ENCODE data around the gene ZDHHC14. TPM values are rescaled to one million over a fixed set of nuclear protein-coding genes. Genes with fewer than 3 reads are reported as not detected.

ZDHHC14 gene
- total RNA-seq, 1 experiment from 2014 or later, result 3.8 TPM

DNA sequence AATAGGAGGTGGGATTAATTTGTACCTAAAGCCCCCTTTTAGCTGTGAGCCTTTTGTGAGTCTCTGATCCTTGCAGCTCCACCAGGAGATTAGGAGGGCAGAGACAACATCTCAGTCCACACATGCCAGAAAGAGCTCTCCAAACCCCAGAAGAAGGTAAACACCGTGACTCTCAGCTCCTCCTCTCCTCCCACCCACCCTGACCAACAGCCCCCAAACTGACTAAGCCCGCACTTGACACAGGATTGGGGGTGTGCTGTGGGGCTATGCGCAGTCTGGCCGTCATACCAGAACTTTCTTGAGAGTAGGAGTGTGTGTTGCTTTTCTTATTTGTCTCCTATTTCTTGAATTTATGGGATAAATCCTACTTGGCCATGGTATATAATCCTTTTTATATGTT, 277.3 kb downstream of the ZDHHC14 start:
- no peak for DNase-seq (ENCODE audit: low spot score)
- in situ Hi-C loops (cut with HindIII; ENCODE audit: low sequenced_read_pairs), result no loop called here

DNA sequence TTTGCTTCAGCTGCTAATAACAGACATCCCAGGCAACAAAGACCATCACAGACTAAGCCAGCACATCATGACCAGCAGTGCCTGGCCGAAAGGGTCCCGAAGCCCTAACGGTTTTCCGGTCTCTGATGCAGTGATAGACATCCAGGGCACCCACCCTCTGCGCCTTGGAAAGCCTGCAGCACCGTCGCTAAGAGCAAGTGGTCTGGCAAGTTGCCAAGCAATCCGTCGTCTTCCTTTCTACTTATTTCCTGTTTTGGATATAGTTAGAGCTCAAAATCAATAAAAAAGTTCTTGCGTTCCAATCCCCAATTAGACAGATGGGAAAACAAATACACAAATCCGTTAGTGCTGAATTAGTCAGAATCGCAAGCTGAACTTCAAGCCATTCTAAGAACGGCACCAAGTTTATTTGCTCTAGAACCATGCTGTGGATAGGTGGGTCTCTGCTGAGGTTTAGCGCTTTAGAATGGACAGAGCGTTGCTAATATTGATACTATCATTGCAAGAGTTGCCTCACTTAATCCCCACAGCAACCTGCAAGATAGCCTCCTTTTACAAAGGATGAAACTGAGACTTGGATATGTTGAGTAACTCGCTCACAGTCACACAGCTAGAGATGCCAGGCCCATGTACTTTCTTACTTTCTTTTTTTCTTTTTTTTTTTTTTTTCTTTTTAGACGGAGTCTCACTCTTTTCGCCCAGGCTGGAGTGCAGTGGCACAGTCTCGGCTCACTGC, 278.7 kb downstream of the ZDHHC14 start:
- in situ Hi-C loops (cut with HindIII; ENCODE audit: low sequenced_read_pairs), result no loop called here
- no peak for DNase-seq (ENCODE audit: low spot score)

DNA sequence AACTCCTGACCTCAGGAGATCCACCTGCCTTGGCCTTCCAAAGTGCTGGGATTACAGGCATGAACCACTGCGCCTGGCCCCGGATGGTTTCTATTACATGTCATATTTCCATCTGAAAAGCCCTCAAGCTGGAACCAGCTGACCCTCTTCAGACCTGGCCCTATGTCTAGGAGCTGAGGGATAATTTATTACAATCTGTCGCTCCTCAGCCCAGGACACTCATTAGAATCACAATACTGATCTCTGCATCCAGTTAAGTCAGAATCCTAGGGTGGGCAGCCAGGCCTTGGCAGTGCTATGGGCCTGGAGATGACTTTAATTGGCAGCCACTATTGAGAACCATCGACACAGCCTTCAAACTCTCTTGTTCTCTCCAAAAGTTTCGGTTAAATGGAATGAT, 279.4 kb downstream of the ZDHHC14 start:
- in situ Hi-C loops (cut with HindIII; ENCODE audit: low sequenced_read_pairs), result no loop called here
- no peak for DNase-seq (ENCODE audit: low spot score)

DNA sequence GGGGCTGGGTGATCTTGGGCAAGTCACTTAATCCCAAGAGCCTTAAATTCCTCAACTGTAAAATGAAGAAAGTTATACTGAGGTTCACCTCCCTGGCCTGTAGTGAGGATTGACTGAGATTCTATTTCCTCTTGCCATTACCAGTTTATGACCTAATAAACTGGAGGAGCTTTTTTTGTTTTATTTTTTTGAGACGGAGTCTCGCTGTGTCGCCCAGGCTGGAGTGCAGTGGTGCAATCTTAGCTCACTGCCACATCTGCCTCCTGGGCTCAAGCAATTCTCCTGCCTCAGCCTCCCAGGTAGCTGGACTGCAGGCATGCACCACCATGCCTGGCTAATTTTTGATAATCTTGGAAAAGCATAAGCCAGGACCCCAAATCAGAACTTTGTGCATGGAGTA, 280.7 kb downstream of the ZDHHC14 start:
- in situ Hi-C loops (cut with HindIII; ENCODE audit: low sequenced_read_pairs), result no loop called here

DNA sequence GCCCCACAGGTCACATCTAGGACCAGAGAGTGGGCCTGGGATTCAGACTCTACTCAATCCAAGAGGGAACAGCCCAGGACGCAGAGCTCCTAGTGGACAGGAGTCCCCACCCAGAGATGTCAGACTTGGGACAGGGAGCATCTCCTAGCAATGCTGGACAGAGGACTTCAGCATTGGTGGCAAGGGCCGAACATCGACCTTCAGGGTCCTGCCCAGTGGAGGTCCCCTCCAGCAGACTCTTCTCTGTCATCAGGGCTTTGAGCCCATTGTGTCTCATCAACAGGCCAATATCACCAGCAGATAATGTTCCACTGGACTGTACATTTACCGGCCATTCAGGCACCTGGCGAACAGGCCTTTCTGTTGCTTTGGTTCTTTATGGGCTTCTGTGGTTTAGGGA, 282.3 kb downstream of the ZDHHC14 start:
- in situ Hi-C loops (cut with HindIII; ENCODE audit: low sequenced_read_pairs), result no loop called here
- DNase-seq (ENCODE audit: low spot score), result no peak

More for the DNA sequence above, 280.7 kb downstream of the ZDHHC14 start:
- no peak for DNase-seq (ENCODE audit: low spot score)

DNA sequence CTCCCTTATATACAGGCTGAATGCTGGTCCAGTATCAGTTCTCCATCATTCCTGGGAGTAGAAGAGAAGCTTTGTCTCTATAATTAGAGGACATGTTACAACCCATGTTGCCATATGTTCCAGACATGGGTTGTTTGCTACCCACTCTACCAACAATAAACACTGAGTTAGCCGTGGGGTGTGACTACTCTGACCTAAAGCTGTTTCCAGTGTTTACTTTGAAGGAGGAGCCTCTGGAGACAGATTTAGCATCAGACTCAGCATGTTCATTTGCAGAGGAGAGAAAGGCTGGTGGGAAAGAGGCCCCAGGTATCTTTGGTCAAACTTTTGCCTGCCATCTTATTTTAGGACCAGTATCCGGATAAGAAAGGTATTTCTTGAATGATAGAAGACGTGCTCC, 284.2 kb downstream of the ZDHHC14 start:
- in situ Hi-C loops (cut with HindIII; ENCODE audit: low sequenced_read_pairs), result no loop called here
- no peak for DNase-seq (ENCODE audit: low spot score)

DNA sequence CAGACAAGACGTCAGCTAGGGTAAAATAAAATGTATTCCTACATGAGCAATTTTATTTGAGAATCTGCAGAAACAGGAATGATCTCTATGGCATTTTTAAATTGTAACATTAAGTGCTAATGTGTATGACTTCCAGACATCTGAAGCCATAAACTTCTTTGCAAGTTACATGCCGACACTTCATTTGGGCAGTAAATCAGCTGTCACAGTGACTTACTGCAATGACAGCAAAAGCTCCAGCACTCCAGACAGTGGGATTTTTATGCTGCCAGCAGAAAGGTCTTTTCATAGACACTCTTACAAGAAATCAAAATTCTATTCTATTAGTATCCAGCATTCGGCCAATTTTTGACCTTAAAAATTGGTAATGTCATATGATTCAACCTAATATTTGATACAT, 285.7 kb downstream of the ZDHHC14 start:
- DNase-seq (ENCODE audit: low spot score), result peak; percentile 37
- in situ Hi-C loops (cut with HindIII; ENCODE audit: low sequenced_read_pairs), result no loop called here

DNA sequence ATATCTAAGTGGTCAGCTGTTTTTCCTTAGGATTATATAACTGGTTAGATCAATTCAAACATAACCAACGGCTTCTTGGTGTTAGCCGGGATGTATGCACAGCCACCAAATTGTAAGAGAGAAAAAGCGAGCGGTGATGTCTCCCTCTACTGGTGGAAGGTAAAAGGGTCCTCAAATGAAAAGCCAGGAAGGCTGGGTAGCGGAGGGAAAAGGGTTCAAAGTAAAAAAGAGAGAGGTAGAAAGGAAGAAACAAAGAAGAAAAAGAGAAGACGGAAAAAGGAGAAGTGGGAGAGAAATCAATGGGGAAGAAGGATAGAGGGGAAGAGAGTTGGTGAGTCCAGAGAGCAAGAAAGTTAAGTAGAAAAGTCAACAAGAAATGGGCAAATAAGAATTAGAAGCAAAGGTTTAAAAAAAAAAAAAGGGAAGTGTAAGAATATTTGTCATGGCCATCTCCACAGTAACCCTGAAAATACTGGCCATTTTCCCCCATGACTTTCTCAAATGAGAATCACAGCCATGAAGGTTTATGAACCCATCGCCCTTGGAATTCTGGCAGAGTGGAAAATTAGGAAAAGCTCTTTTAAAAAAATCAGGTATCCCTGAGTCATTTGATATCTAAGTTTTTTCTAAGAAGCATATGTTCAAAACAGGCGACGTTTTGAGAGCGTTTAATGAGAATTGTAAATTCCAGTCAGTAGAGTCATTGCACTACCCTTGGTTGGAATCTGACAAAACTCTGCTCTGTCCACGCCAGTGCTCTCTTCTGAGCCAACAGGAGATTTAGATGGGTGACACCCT, 286.4 kb downstream of the ZDHHC14 start:
- peak; percentile 88 for DNase-seq (ENCODE audit: low spot score)
- in situ Hi-C loops (cut with HindIII; ENCODE audit: low sequenced_read_pairs), result no loop called here

DNA sequence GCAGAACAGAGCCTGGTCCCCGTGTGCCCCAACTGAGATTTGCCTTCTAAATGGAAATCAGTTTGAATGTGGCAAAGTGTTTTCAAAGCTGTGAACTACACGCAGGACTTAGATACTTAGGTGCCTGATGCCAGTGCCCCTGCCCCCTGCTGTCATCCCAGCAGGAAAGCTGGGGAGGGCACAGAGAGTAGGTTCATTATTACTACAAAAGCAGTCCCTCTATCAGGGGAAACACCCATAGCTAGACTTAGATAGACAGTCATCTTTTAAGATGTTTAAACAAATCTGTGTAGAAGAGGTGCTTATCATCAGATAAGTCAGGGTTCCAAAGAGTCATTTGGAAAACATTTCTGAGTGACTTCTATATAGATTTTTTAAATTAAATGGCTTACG, 287.0 kb downstream of the ZDHHC14 start:
- DNase-seq (ENCODE audit: low spot score), result no peak
- in situ Hi-C loops (cut with HindIII; ENCODE audit: low sequenced_read_pairs), result no loop called here

DNA sequence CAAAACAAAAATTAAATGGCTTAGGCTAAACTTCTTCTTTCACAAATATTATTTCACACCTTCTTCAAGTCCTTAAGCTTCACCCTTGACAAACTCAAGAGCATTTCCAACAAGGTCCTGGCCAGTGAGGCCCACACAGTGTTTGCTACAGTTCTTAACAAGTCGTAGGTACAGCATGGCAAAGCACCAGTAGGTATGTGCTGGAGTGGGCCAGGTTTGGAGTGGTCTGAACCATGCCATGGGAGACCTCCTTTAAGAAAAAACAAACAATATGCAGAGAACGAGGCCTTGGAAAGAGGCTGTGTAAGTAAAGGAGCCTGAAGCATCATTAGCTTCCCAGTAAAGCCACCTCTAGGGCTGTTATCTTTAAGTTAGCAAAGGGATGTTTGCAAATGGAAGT, 287.7 kb downstream of the ZDHHC14 start:
- in situ Hi-C loops (cut with HindIII; ENCODE audit: low sequenced_read_pairs), result no loop called here
- no peak for DNase-seq (ENCODE audit: low spot score)

DNA sequence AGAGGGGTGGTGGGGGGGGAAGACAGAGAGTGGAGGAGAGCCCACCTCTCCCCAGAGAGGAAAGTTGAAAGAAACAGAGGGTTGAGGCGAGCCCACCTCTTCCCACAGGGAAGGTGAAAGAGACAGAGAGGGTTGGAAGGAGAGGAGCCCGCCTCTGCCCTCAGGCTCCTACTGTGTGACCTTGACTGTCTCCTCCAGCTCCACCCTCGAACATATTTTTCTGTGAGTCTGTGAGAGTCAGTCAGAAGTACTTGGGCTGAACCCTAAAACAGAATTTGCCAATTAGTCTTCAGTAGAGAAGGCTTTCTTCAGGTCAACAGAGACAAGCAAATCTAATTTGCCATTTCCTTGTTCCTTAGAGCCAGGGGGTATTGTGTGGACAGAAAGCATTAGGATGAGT, 288.3 kb downstream of the ZDHHC14 start:
- no peak for DNase-seq (ENCODE audit: low spot score)
- in situ Hi-C loops (cut with HindIII; ENCODE audit: low sequenced_read_pairs), result no loop called here

DNA sequence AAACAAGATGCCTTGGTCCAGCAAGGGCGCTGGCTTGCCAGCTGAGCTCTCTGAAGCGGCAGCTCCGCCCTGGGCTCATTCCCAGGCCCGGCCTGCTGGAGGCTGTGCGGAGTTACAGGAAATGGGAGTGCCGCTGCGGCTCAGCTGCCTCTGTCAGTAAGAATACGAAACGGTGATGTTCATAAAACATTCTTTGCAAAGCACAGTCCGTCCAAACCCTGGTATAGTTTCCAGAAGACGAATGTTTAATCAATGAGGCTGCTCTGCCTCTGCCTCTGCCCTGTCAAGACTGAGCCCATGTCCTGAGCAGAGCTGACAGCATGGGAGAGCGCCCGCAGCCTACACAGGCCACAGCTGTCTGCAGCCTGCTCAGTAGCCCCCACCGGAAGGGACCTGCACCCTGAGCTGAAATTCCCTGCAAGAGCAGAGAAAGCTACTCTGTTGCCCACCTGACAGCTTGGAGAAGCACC, 288.8 kb downstream of the ZDHHC14 start:
- in situ Hi-C loops (cut with HindIII; ENCODE audit: low sequenced_read_pairs), result no loop called here
- DNase-seq (ENCODE audit: low spot score), result peak; percentile 44

DNA sequence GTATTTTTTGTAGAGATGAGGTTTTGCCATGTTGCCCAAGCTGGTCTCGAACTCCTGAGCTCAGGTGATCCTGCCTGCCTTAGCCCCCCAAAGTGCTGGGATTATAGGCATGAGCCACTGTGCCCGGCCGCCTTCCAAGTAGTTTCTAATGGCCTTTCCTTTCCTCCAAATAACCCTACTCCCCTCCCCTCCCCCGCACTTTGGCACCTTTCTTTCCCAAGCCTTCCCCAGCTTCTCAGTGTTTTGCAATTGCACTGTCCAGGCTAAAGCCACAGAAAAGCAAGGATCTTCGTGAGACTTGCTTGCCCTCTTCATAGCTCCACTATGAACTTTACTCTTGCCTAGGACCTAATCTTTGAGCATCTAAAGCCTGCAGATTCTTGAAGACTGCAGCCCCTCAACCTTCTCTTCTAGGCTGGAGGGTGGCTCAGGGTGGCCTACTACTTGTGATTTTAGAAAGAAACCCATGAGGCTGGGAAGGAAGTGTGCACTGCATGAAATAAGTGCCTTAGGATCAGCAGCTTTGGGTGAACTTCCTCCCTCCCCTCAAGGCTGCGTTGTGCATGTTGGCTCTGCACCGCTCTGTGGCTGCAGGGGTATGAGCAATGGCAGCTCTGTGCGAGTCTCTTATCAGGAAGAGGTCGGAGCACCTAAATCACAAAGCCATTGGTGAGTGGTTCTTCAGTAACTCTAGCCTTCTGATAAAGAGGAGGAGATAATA, 289.6 kb downstream of the ZDHHC14 start:
- in situ Hi-C loops (cut with HindIII; ENCODE audit: low sequenced_read_pairs), result no loop called here
- no peak for DNase-seq (ENCODE audit: low spot score)

DNA sequence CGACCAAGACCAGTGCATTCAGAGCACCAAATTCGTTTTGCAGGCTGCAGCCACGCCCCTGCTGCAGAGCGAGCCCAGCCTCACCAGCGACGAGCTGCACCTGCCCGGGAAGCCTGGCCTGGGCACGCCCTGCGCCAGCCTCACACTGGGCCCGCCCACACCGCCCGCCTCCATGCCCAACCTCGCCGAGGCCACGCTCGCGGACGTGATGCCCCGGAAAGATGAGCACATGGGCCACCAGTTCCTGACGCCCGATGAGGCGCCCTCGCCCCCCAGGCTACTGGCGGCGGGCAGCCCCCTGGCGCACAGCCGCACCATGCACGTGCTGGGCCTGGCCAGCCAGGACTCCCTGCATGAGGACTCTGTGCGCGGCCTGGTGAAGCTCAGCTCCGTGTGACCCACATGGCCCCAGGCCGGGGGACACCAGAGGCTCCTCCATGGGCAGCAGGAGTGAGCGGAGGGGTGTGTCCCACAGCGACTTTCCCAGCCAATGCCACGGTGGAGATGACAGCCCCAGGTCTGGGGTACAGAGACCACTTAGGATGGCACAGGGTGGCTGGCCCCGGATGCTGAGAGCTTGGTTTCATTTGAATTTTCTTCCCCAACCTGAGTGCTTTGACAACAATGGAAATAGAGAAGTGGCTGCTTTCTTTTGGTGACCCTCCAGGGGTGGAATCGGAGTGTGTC, 291.9 kb downstream of the ZDHHC14 start:
- no peak for DNase-seq (ENCODE audit: low spot score)
- in situ Hi-C loops (cut with HindIII; ENCODE audit: low sequenced_read_pairs), result no loop called here

DNA sequence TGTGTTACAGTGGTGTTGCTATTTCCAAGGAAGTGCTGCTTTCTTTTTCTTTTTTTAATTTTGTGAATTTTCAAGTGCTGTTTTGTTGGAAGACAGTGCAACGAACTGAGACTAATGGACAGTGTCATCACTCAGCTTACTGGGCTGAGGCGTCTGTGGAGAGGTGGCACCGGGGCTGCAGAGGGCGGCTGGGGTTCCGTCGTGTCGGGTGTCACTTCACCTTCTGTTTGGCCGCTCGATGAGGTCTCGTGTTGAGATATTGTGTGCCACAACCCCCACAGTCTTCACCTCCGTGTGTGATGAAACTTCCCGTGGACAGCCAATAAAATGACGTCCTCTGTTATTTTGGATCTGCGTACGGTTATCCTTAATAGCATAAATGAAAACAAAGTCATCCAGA, 292.6 kb downstream of the ZDHHC14 start:
- in situ Hi-C loops (cut with HindIII; ENCODE audit: low sequenced_read_pairs), result no loop called here
- DNase-seq (ENCODE audit: low spot score), result no peak

DNA sequence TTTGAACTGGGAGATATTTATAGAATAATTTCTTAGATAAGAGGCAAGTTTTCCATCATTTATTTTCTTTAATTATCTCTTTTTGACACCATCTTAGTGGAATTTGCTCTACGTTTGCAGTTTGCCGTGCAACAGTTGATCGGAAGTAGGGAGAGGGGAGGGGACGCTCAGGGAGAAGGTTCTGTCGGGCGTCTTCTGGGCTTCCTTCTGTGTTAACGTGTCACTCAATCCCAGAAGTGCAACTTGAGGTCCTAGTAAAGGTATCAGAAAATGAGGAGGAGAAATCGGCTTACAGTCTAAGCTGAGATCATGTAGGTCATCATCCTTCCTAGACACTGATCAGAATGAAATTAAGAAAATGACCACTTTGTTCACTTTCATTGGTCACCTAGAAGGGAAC, 293.1 kb downstream of the ZDHHC14 start:
- no peak for DNase-seq (ENCODE audit: low spot score)
- in situ Hi-C loops (cut with HindIII; ENCODE audit: low sequenced_read_pairs), result no loop called here

DNA sequence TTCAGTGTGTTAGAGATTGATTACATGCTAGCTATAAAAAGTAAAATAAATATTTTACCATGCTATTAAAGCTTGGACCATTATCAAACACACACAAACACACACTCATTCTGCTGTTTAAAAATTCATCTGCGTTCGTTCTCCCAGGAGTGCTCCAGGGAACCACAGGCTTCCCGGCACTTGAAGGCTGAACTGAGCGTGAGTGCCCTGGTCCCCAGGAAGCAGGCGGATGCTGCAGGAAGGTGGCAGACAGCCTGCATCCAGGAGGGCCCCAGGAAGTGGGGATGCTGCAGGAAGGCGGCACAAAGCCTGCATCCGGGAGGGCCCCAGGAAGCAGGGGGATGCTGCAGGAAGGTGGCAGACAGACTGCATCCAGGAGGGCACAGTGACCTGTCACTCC, 294.8 kb downstream of the ZDHHC14 start:
- peak; percentile 23 for DNase-seq (ENCODE audit: low spot score)
- in situ Hi-C loops (cut with HindIII; ENCODE audit: low sequenced_read_pairs), result no loop called here

DNA sequence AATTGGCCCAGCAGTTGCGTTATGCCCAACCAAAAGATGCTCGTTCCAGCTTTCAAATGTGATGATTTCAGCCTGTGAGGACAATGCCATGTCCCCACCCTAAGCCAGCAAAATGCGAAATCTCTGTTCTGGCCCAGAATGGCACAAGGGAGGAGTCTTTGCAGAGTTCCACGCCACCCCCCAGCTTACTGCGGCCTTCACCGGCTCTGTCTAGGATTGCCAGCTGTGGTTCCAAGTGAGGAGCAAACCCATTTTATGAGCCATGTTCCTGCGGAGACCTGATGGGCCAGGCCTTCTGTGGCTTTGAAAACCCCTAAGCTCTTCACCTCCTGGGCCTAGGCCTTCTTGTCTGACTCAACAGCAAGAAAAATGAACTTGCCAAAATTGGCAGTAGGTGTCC, 295.3 kb downstream of the ZDHHC14 start:
- in situ Hi-C loops (cut with HindIII; ENCODE audit: low sequenced_read_pairs), result no loop called here
- no peak for DNase-seq (ENCODE audit: low spot score)

DNA sequence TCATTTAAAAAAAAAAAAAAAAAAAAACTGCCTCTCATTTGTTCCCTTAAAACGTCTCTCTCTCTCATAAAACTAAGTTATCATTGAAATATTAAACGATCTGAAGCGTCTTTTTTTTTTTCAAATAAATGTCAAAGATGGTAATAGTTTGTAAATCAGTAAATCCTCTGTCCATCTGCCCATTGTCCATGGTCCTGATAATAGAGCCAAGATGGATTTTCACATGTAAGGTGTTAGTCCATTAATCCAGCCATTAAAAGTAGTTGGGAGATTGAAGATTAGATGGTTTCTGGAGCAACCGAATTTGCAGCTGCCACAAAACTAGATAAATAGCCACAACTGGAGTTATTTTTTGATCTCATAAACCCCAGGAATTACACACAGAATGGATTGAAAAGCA, 296.2 kb downstream of the ZDHHC14 start:
- in situ Hi-C loops (cut with HindIII; ENCODE audit: low sequenced_read_pairs), result no loop called here
- no peak for DNase-seq (ENCODE audit: low spot score)
